ENCODE data around the gene CTDSPL2.
"Not testable (repeated sequence)": the region's sequence is repeated elsewhere in the genome, so short reads cannot be mapped to it uniquely, and the experiment has no call there.

CTDSPL2 gene

GRCh38 chr15:44426975-44427755 is at the start of gene CTDSPL2:
CTDSPL2 (plus strand) TSS chr15:44427629; CDS start chr15:44459015, 31,386 bp downstream.
- peak; percentile 96 to 97 for DNase-seq

- DNase-seq, result no peak
These were observed 46.2 kb upstream of the CTDSPL2 start for GRCh38 chr15:44381236-44381635.

DNA sequence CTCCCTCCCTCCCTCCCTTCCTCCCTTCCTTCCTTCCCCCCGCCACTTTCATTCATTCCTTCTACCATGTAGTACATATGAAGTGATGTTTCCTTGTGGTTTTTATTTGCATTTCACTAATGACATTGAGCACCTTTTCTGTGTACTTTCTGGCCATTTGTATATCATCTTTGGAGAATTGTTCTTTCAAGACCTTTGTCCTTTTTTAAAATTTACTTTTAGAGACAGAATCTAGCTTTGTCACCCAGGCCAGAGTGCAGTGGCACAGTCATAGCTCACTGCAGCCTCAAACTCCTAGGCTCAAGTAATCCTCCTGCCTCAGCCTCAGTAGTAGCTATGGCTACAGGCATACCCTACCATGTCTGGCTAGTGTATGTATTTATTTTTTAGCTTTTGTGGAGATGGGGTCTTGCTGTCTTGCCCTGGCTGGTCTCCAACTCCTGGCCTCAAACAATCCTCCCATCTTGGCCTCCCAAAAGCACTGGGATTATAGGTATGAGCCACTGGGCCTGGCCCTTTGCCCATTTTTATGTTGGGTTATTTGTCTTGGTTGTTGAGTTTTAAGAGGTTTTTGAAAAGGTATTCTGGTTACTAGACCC is 42.0 kb upstream of the CTDSPL2 start:
- no peak for DNase-seq

- no peak for DNase-seq
These were observed 33.4 kb upstream of the CTDSPL2 start for GRCh38 chr15:44394062-44394461.

- DNase-seq, result no peak
These were observed 32.9 kb upstream of the CTDSPL2 start for GRCh38 chr15:44394562-44394961.

GRCh38 chr15:44397869-44398268 is 29.6 kb upstream of the CTDSPL2 start:
- no peak for DNase-seq

GRCh38 chr15:44414001-44414400 is 13.4 kb upstream of the CTDSPL2 start:
- no peak for DNase-seq

GRCh38 chr15:44427756-44428724 is 611 bp downstream of the CTDSPL2 start:
- DNase-seq, result no peak

DNA sequence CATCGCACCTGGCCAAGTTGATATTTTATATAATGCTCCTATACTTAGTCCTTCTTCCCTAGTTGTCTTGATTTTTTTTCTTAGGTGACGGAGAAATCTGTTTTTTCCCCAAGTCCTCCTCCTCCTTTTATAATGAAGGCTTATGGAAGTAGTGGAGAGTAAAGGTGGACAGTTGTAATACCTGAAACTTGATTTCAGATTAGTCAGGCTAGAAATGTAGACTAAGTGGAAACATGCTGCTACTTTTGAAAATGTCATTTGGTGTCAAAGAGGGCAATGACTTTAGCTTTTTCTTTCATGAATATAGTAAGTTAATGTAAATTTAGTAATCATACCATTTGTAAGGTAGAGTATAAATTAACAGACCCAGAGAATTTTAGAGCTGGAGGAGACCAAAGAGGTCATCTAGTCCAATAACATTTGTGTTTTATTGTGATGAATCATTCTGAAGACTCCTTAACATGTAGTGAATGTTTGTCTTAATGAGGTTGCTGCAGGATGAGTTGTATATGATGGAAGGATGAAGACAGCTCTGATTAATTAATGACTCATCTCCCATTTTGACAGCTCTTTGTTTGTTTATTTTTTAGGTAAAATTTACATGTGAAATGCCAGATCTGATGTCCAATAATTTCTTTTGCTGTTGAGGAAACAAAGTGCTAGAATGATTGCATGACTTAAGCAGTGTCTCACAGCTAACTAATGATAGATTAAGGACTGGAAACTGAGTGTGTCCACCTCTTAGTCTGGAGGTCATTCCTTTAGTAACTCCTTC is 8.7 kb downstream of the CTDSPL2 start:
- DNase-seq, result no peak

GRCh38 chr15:44438402-44438801 is 11.0 kb downstream of the CTDSPL2 start:
- no peak for DNase-seq

DNA sequence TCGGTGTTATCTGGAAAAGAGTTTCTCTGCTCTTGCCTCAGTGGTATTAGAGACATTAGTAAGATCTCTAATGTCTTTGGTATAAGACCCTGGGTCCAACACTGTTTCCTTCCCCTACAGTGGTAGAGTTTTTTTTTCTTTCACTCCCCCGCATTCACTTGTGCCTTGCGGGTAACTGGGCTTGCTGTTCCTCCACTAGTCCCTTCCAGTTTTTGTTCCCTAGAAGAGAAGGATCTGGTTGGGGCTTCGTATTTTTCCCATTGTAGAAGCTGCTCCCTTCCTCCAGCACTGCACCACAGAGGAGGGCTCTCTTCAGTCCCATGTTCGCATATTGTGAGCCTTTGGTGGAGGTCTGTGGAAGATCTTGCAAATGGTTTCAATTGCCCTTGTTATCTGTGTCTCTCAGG is 13.7 kb downstream of the CTDSPL2 start:
- DNase-seq, result no peak

DNA sequence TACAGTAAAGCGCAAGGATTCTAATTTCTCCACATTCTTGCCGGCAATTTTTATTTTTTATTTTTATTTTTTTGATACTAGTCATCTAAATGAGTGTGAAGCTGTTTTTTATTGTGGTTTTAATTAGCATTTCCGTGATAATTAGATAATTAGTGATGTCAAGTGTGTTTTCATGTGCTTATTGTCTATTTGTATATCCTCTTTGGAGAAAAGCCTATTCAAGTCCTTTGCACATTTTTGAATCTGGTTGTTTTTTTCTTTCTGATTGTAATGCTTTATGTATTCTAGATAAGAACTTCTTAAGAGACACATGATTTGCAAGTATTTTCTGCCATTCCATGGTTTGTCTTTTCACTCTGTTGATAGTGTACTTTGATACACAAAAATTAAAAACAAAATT is 16.1 kb downstream of the CTDSPL2 start:
- no peak for DNase-seq

GRCh38 chr15:44447772-44448376 is 20.4 kb downstream of the CTDSPL2 start:
- DNase-seq, result no peak

DNA sequence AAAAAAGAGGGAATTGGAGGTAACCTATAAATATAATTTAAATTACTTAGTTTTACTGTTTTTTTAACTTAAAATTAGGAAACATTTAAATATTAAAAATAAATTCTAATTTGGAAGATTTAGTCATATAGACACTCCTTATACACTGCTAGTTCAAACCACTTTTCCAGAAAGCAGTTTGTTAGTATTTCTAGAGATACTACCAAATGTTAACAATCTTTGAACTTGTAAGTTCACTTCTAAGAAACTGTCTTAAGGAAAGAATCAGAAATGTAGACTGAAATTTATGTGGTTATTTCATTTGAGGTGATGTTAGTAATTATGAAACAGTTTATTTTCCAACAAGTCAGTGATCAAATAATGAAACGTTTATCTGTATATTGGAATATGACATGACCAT is 22.7 kb downstream of the CTDSPL2 start:
- DNase-seq, result no peak

GRCh38 chr15:44453578-44454283 is 26.3 kb downstream of the CTDSPL2 start:
- DNase-seq, result not testable (repeated sequence)

GRCh38 chr15:44458429-44458828 is 31.0 kb downstream of the CTDSPL2 start:
- DNase-seq, result no peak

DNA sequence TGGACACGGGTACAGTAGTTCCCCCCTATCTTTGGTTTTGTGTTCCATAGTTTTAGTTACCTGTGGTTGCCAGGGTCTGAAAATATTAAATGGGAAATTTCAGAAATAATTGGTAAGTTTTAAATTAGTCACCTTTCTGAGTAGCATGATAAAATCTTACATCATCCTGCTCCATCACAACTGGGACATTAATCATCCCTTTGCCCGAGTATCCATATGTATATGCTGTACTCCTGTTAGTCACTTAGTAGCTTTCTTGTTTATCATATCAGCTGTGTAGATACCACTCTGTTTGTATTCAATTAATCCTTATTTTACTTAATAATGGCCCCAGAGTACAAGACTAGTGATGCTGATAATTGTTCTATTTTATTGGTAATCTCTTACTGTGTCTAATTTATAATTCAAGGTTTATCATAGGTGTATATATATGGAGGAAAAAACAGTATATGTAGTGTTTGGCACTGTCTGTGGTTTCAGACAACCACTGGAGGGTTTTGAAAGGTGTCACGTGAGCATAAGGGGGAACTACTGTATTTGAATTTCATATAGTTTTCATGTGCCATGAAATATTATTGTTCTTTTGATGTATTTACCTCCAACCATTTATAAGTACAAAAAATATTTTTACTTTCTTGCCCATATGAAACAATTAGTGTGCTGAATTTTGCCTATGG is 41.4 kb downstream of the CTDSPL2 start:
- DNase-seq, result no peak

DNA sequence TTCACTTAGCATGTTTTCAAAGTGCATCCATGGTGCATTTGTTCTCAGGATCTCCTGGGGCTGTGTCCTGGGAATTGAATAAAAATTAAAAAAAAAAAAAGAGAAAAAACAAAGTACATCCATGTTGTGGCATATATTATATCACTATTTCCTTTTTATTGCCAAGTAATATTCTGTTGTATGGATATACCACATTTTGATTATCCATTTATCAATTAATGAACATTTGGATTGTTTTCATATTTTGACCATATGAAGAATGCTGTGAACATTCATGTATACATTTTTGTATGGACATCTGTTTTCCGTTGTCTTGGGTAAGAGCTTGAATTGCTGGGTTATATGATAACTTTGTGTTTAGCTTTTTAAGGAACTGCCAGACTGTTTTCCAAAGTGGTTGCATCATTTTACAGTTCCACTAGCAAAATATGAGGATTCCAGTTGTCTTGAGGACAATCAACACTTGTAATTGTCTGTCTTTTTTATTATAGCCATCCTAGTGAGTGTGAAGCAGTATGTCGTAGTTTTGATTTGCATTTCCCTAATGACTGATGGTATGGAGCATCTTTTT is 44.5 kb downstream of the CTDSPL2 start:
- DNase-seq, result no peak

GRCh38 chr15:44479343-44479742 is 51.9 kb downstream of the CTDSPL2 start:
- no peak for DNase-seq

- DNase-seq, result no peak
These were observed 54.7 kb downstream of the CTDSPL2 start for GRCh38 chr15:44482090-44482489.
